Measurements from ENCODE around the gene TRIM45.

DNA sequence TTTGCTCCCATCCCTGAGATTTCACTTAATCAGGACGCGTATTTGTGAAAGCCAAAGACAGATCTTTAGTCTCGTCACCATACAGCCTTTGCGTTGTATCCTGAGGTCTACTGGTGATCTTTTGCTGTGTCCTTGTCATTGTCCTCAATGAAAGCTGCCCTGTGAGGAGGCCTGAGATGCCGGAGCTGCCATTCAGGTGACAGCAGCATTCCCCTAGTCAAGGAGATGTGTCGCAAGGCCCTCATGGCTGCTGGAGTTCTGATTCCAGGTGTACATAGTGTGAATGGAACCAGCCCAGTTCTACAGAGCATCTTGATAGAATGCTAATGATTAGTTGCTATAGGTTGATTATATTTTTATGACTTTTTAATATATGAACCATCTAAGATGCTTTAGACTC is 37.3 kb downstream of the TRIM45 start:
- TF ChIP-seq ZNF274 (IDR thresholded peaks at IDR 0.05; ENCODE audit: low read depth, low read length) (no peak), YY1 (IDR thresholded peaks at IDR 0.05; ENCODE audit: insufficient read depth, insufficient read length) (no peak), SUZ12 (IDR thresholded peaks at IDR 0.05; ENCODE audit: extremely low read depth, insufficient read depth, insufficient read length) (no peak)
